Esophagus squamous epithelium (tissue), 5 donors: Measurements from ENCODE around the gene COL23A1. TPM values are rescaled to one million over a fixed set of nuclear protein-coding genes. Genes with fewer than 3 reads are reported as not detected.

Experiments
- DNase-seq: peaks from one replicate; lab custom pipeline; 2025; lab: John Stamatoyannopoulos, UW
- H3K27ac ChIP-seq, 4 donors: fragments of 200-600 bp; sonication (generic); one replicate each; pipeline ENCODE4 v1.5.1; 2016 to 2019; ENCODE audit warnings: mild to moderate bottlenecking in 1 of 4
- H3K27me3 ChIP-seq, 4 donors: fragments of 200-600 bp; sonication (generic); 1 replicate in 3 of 4; 2 replicates in 1 of 4; pipeline versions ENCODE4 v1.5.1 to v1.6.0; 2017 to 2021; ENCODE audit warnings: antibody characterized with exemption in 1 of 4
- H3K36me3 ChIP-seq, 3 donors: fragments of 200-600 bp; sonication (generic); one replicate each; pipeline ENCODE4 v1.5.1; 2016 to 2019
- H3K4me1 ChIP-seq, 3 donors: fragments of 200-600 bp; sonication (generic); one replicate each; pipeline ENCODE4 v1.5.1; 2017 to 2019
- H3K4me3 ChIP-seq, 4 donors: fragments of 200-600 bp; sonication (generic); 1 replicate in 3 of 4; 2 replicates in 1 of 4; pipeline ENCODE4 v1.5.1; 2016 to 2019; ENCODE audit warnings: mild to moderate bottlenecking in 2 of 4, moderate library complexity in 1 of 4
- H3K9me3 ChIP-seq, 3 donors: fragments of 200-600 bp; sonication (generic); one replicate each; pipeline ENCODE4 v1.5.1; 2016 to 2019
- CTCF ChIP-seq, 6 experiments: fragments of 450-650 bp in 4 of 6; fragments of 200-600 bp in 2 of 6; sonication (generic) in 2 of 6; IDR thresholded peaks; one replicate each; pipeline ENCODE4 v1.5.1; 2016 to 2019; ENCODE audit warnings: antibody characterized with exemption in 6 of 6, mild to moderate bottlenecking in 4 of 6, moderate library complexity in 4 of 6
- POLR2A ChIP-seq, 4 donors: fragments of 450-650 bp; IDR thresholded peaks; one replicate each; pipeline ENCODE4 v1.6.1; 2017; ENCODE audit warnings: antibody characterized with exemption in 4 of 4, mild to moderate bottlenecking in 4 of 4, moderate library complexity in 3 of 4
- WGBS, 2 donors: methylation state at CpG; one replicate each; pipeline ENCODE4 v1.1.5; 2018; 5-methylcytosine and 5-hydroxymethylcytosine counted together
- intact Hi-C: fragments of 100-400 bp; cut with DNase I; formaldehyde crosslinking; loops from one replicate; pipeline ENCODE4 v1.15.0; 2022
- total RNA-seq, 4 donors: library from RNA; depleted of rRNA; stranded (reverse); fragments of >200 nt; gene quantifications; one replicate each; pipeline ENCODE4 v1.1.0, GENCODE V29; 2016
- donor health status: DM: yes; HTN: yes; CAD: no.

Gene COL23A1
- total RNA-seq, 4 donors from 2014 or later = 0.41 to 1.5 (median 0.44) TPM; not detected in 1

DNA sequence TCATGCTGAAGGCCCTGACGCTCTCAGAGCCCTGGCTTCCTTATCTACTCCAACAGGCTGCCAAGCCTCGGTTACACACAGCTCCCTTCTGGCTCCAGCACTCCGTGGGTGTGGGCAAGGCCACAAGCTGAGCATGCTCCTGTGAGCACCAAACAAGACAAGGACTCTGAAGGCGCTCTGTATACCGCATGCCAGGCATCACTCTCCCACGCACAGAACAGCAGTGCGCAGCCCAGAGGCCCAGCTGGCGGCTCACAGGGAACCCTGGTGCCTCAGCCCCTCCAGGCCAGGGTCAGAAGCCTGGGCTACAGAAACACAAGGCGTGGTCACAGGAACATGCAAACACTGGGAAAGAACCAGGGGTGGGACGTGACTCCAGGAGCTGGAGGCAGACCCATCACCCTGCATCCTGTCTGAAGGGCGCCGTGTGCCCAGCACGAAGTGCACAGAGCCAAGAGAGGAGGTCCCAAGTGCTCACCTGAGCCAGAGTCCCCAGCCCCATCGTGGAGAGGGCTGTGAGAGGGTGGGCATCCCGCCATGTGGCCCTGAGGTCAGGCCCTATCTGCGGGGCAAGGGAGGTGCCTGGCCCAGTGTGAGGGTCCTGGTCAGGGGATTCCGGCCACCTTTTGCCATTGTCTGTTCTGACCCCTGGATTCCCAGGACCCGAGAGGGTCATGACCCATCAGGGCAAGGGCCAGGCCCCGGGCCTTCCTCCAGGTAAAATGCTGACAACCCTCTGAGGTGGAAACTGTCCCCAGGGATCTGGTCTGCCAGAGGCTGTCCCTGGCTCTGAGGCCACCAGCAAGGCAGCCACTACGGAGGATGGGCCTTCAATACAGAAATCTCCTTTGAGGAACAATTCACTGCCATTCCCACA lies 54.7 kb downstream of the COL23A1 start:
- WGBS, 2 donors = 49 to 58% methylated on average over 2 to 4 of the region's 20 CpGs
- Histone ChIP-seq H3K9me3 (no peaks in the 10 kb centered on the region), H3K4me1 (no peaks in the 10 kb centered on the region), H3K27me3 (peaks cover 0 to 4% (median 0%) of the 10 kb centered on the region in 4 donors), H3K27ac (no peak overlapping the region), H3K4me3 (no peak overlapping the region), H3K36me3 (no peaks in the 10 kb centered on the region)
- DNase-seq = no peak
- intact Hi-C loops = no loop called here
- TF ChIP-seq CTCF (IDR thresholded peaks at IDR 0.05) (no peak), POLR2A (IDR thresholded peaks at IDR 0.05) (no peak)

- no peaks in the 10 kb centered on the region for H3K4me1 ChIP-seq
- no peak overlapping the region for H3K27ac ChIP-seq
- intact Hi-C loops = no loop called here
- DNase-seq = no peak
- no peak overlapping the region for H3K4me3 ChIP-seq
- peaks cover 0 to 4% (median 0%) of the 10 kb centered on the region in 4 donors for H3K27me3 ChIP-seq
- TF ChIP-seq CTCF (IDR thresholded peaks at IDR 0.05) = no peak
- TF ChIP-seq POLR2A (IDR thresholded peaks at IDR 0.05) = no peak
- H3K36me3 ChIP-seq = no peaks in the 10 kb centered on the region
- no peaks in the 10 kb centered on the region for H3K9me3 ChIP-seq
- WGBS, 2 donors = 88 to 91% methylated on average over 9 to 10 of the region's 10 CpGs
Observed at GRCh38 chr5:178533136-178533535, 57.1 kb downstream of the COL23A1 start.

GRCh38 chr5:178532666-178533065 lies 57.5 kb downstream of the COL23A1 start:
- peaks cover 0 to 4% (median 0%) of the 10 kb centered on the region in 4 donors for H3K27me3 ChIP-seq
- H3K9me3 ChIP-seq = no peaks in the 10 kb centered on the region
- H3K36me3 ChIP-seq = no peaks in the 10 kb centered on the region
- 57 to 72% methylated on average over 4 to 7 of the region's 7 CpGs for WGBS, 2 donors
- no peak overlapping the region for H3K4me3 ChIP-seq
- no peak overlapping the region for H3K27ac ChIP-seq
- H3K4me1 ChIP-seq = peaks cover 0 to under 1% (median 0%) of the 10 kb centered on the region in 3 donors
- TF ChIP-seq CTCF (IDR thresholded peaks at IDR 0.05) (no peak), POLR2A (IDR thresholded peaks at IDR 0.05) (no peak)
- no peak for DNase-seq
- intact Hi-C loops = no loop called here

- Histone ChIP-seq H3K27me3 (peaks cover 0 to 4% (median 0%) of the 10 kb centered on the region in 4 donors), H3K4me3 (no peak overlapping the region), H3K9me3 (no peaks in the 10 kb centered on the region), H3K4me1 (peaks cover 0 to 5% (median 0%) of the 10 kb centered on the region in 3 donors), H3K36me3 (no peaks in the 10 kb centered on the region), H3K27ac (no peak overlapping the region)
- DNase-seq = no peak
- TF ChIP-seq POLR2A (IDR thresholded peaks at IDR 0.05) (no peak), CTCF (IDR thresholded peaks at IDR 0.05) (no peak)
- intact Hi-C loops = no loop called here
- WGBS, 2 donors = 83% methylated on average over 1 of the region's 5 CpGs; no CpG with 5 or more reads in 1 of the 2 donors
Observed at GRCh38 chr5:178532236-178532635, 58.0 kb downstream of the COL23A1 start.

- TF ChIP-seq CTCF (IDR thresholded peaks at IDR 0.05) (no peak), POLR2A (IDR thresholded peaks at IDR 0.05) (no peak)
- no peak overlapping the region for H3K27ac ChIP-seq
- no peak for DNase-seq
- H3K36me3 ChIP-seq = no peaks in the 10 kb centered on the region
- 86 to 100% methylated on average over 3 to 4 of the region's 11 CpGs for WGBS, 2 donors
- intact Hi-C loops = no loop called here
- peaks cover 0 to 7% (median 0%) of the 10 kb centered on the region in 3 donors for H3K4me1 ChIP-seq
- H3K9me3 ChIP-seq = no peaks in the 10 kb centered on the region
- peaks cover 0 to 4% (median 0%) of the 10 kb centered on the region in 4 donors for H3K27me3 ChIP-seq
- H3K4me3 ChIP-seq = no peak overlapping the region
Observed at GRCh38 chr5:178531786-178532185, 58.4 kb downstream of the COL23A1 start.
